Right lobe of liver (tissue), 6 donors: ENCODE measurements around the gene TADA2B. TPM values are rescaled to one million over a fixed set of nuclear protein-coding genes. Genes with fewer than 3 reads are reported as not detected.

Experiments
- ATAC-seq, 4 donors: fragments of 200-7000 bp; cut with Tn5 transposase; one replicate each; pipeline ENCODE4 v1.9.1; 2020; ENCODE audit warnings: mild to moderate bottlenecking in 4 of 4, moderate library complexity in 4 of 4
- DNase-seq, 3 donors: peaks; one replicate each; pipeline ENCODE4 v3.0.0-alpha.2; 2020
- H3K27ac ChIP-seq, 3 donors: fragments of 200-600 bp; one replicate each; pipeline ENCODE4 v1.8.0; 2022
- H3K27me3 ChIP-seq, 2 donors: fragments of 200-600 bp; one replicate each; pipeline ENCODE4 v1.8.0; 2022
- H3K36me3 ChIP-seq, 4 donors: fragments of 200-600 bp; sonication (generic) in 1 of 4; one replicate each; pipeline versions ENCODE4 v1.5.1 to v1.8.0; 2017 to 2022; ENCODE audit warnings: control low read depth in 1 of 4
- H3K4me1 ChIP-seq, 4 donors: fragments of 200-600 bp; sonication (generic) in 1 of 4; one replicate each; pipeline versions ENCODE4 v1.5.1 to v1.8.0; 2017 to 2022; ENCODE audit warnings: control low read depth in 1 of 4
- H3K4me3 ChIP-seq, 3 donors: fragments of 200-600 bp; one replicate each; pipeline ENCODE4 v1.8.0; 2022
- H3K9me3 ChIP-seq, 4 donors: fragments of 200-600 bp; sonication (generic) in 1 of 4; one replicate each; pipeline versions ENCODE4 v1.5.1 to v1.8.0; 2017 to 2022; ENCODE audit warnings: control low read depth in 1 of 4
- CTCF ChIP-seq, 4 donors: fragments of 200-600 bp in 3 of 4; fragments of 450-650 bp in 1 of 4; IDR thresholded peaks; one replicate each; pipeline versions ENCODE4 v1.5.1 to v1.8.0; 2016 to 2022; ENCODE audit warnings: antibody characterized with exemption in 4 of 4, mild to moderate bottlenecking in 2 of 4
- POLR2A ChIP-seq: fragments of 450-650 bp; IDR thresholded peaks from one replicate; pipeline ENCODE4 v1.6.1; 2017; ENCODE audit warnings: antibody characterized with exemption, mild to moderate bottlenecking
- WGBS: methylation state at CpG from one replicate; pipeline ENCODE4 v1.1.6; 2018; ENCODE audit warnings: low coverage, low lambda C conversion rate; ENCODE audit not compliant: insufficient coverage; ENCODE audit errors: missing lambda C conversion rate; 5-methylcytosine and 5-hydroxymethylcytosine counted together
- intact Hi-C, 2 donors: fragments of 100-400 bp; cut with DNase I; formaldehyde crosslinking; loops; one replicate each; pipeline versions ENCODE4 v1.11.2 to v1.14.1; 2022
- total RNA-seq, 6 experiments: library from RNA; depleted of rRNA in 2 of 6; stranded (reverse); fragments of >200 nt in 2 of 6; fragmentation: NEBNext Ultra II Directional in 3 of 6; extraction: Animal tissue kit (Norgen Biotek cat#: 25700) in 3 of 6; gene quantifications; one replicate each; pipeline versions ENCODE4 v1.1.0 to v1.2.4, GENCODE V29; 2016 to 2023
- donor health status: DM: no; HTN: yes; CAD: no.
- donor health status: DM: no; HTN: no; CAD: no.
- donor health status: DM: no; HTN: no; CAD: no.
- donor health status: DM: no; HTN: yes; CAD: no.
- donor health status: DM: no; HTN: yes; CAD: no.

The TADA2B gene
- total RNA-seq, 6 experiments from 2014 or later, result 12.1 to 16.3 (median 14.0) TPM

GRCh38 chr4:7060346-7061150 lies 17.4 kb downstream of the TADA2B start:
- DNase-seq (peak in 1 of 3 donors; percentile 42), ATAC-seq (no peak)
- TF ChIP-seq POLR2A (no peak), CTCF (IDR thresholded peaks at IDR 0.05) (no peak)
- H3K36me3 ChIP-seq, result peaks cover 0 to 72% (median 38%) of the 10 kb centered on the region in 4 donors
- H3K9me3 ChIP-seq, result no peaks in the 10 kb centered on the region
- intact Hi-C loops, result no loop called here
- no peaks in the 10 kb centered on the region for H3K4me1 ChIP-seq
- no peak overlapping the region for H3K4me3 ChIP-seq
- H3K27me3 ChIP-seq, result no peaks in the 10 kb centered on the region
- no peak overlapping the region for H3K27ac ChIP-seq
- 83% methylated on average over 17 of the region's 20 CpGs for WGBS

GRCh38 chr4:7061815-7062214 lies 18.6 kb downstream of the TADA2B start:
- TF ChIP-seq CTCF (IDR thresholded peaks at IDR 0.05) (no peak), POLR2A (no peak)
- Histone ChIP-seq H3K27ac (no peak overlapping the region), H3K36me3 (peaks cover 0 to 65% (median 36%) of the 10 kb centered on the region in 4 donors), H3K9me3 (no peaks in the 10 kb centered on the region), H3K27me3 (no peaks in the 10 kb centered on the region), H3K4me1 (peaks cover 0 to 10% (median 5%) of the 10 kb centered on the region in 4 donors), H3K4me3 (no peak overlapping the region)
- intact Hi-C loops, result no loop called here
- ATAC-seq, result no peak
- 93% methylated on average over 3 of the region's 6 CpGs for WGBS
- DNase-seq, result no peak

GRCh38 chr4:7062816-7063215 lies 19.6 kb downstream of the TADA2B start:
- Histone ChIP-seq H3K27me3 (no peaks in the 10 kb centered on the region), H3K9me3 (no peaks in the 10 kb centered on the region), H3K27ac (no peak overlapping the region), H3K36me3 (peaks cover 0 to 60% (median 36%) of the 10 kb centered on the region in 4 donors), H3K4me1 (peaks cover 0 to 12% (median 6%) of the 10 kb centered on the region in 4 donors), H3K4me3 (no peak overlapping the region)
- no peak for ATAC-seq
- no peak for TF ChIP-seq POLR2A
- TF ChIP-seq CTCF (IDR thresholded peaks at IDR 0.05), result no peak
- 74% methylated on average over 2 of the region's 4 CpGs for WGBS
- DNase-seq, result no peak
- intact Hi-C loops, result no loop called here

- WGBS, result 86% methylated on average over 4 of the region's 4 CpGs
- Histone ChIP-seq H3K4me1 (peaks cover 0 to 12% (median 6%) of the 10 kb centered on the region in 4 donors), H3K27me3 (no peaks in the 10 kb centered on the region), H3K36me3 (peaks cover 0 to 60% (median 36%) of the 10 kb centered on the region in 4 donors), H3K27ac (no peak overlapping the region), H3K4me3 (no peak overlapping the region), H3K9me3 (no peaks in the 10 kb centered on the region)
- intact Hi-C loops, result no loop called here
- TF ChIP-seq POLR2A, result no peak
- TF ChIP-seq CTCF (IDR thresholded peaks at IDR 0.05), result no peak
- no peak for DNase-seq
- ATAC-seq, result no peak
These were observed 20.2 kb downstream of the TADA2B start for GRCh38 chr4:7063362-7063761.
